ENCODE measurements around the gene ADAMTS17. TPM values are rescaled to one million over a fixed set of nuclear protein-coding genes. Genes with fewer than 3 reads are reported as not detected.

Gene ADAMTS17
- total and polyA plus RNA-seq, 8 donors, result 0.31 to 14.3 (median 6.3) TPM

DNA sequence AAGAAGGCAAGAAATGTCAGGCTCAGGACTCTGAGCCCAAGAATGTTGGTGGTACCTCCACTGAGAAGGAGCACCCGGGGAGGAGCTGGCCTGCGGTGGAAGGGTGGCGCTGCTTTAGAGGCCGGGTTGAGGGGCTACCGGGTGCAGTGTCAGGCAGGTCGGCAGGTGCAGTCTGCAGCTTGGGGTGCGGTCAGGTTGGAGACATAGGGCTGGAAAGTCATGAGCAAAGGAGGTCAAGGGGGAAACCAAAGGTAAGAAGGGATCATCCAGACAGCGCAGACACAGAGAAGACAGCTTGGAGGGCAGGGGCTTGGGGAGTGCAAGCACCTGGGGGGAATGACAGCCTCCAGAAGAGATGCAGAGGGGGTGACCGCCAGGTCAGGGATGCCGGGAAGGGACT, 334.2 kb downstream of the ADAMTS17 start:
- DNase-seq, result no peak
- H3K27me3 ChIP-seq, result no peaks in the 10 kb centered on the region
- no peak overlapping the region for H3K4me3 ChIP-seq
- no peaks in the 10 kb centered on the region for H3K36me3 ChIP-seq
- TF ChIP-seq POLR2AphosphoS5 (IDR thresholded peaks at IDR 0.05) (no peak), POLR2A (IDR thresholded peaks at IDR 0.05) (no peak), EP300 (IDR thresholded peaks at IDR 0.05) (no peak)
- TF ChIP-seq, protein P1, sequence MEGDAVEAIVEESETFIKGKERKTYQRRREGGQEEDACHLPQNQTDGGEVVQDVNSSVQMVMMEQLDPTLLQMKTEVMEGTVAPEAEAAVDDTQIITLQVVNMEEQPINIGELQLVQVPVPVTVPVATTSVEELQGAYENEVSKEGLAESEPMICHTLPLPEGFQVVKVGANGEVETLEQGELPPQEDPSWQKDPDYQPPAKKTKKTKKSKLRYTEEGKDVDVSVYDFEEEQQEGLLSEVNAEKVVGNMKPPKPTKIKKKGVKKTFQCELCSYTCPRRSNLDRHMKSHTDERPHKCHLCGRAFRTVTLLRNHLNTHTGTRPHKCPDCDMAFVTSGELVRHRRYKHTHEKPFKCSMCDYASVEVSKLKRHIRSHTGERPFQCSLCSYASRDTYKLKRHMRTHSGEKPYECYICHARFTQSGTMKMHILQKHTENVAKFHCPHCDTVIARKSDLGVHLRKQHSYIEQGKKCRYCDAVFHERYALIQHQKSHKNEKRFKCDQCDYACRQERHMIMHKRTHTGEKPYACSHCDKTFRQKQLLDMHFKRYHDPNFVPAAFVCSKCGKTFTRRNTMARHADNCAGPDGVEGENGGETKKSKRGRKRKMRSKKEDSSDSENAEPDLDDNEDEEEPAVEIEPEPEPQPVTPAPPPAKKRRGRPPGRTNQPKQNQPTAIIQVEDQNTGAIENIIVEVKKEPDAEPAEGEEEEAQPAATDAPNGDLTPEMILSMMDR (IDR thresholded peaks at IDR 0.05), result no peak
- no peaks in the 10 kb centered on the region for H3K4me1 ChIP-seq
- intact Hi-C loops (cut with DNase I; ENCODE audit: low total_unique reads), result no loop called here
- 89 to 95% (median 94%) methylated on average over 10 of the region's 10 CpGs for WGBS, 5 donors
- H3K27ac ChIP-seq, result no peak overlapping the region
- H3K9me3 ChIP-seq, result no peaks in the 10 kb centered on the region

DNA sequence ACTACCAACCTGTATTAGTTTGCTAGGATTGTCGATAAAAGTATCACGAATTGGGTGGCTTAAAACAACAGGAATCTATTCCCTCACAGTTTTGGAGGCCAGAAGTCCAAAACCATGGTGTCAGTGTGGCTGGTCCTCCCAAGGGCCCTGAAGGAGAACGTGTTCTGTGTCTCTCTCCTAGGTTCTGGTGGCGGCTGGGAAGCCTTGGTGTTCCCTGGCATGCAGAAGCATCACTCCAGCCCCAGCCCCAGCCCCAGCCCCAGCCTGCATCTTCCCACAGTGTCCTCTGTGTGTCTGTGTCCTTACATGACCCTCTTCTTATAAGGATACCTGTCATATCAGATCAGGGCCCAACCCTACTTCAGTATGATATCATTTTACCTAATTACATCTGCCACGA, 336.1 kb downstream of the ADAMTS17 start:
- Histone ChIP-seq H3K9me3 (no peaks in the 10 kb centered on the region), H3K4me1 (no peaks in the 10 kb centered on the region), H3K27ac (no peak overlapping the region), H3K36me3 (no peaks in the 10 kb centered on the region), H3K4me3 (no peak overlapping the region), H3K27me3 (no peaks in the 10 kb centered on the region)
- intact Hi-C loops (cut with DNase I; ENCODE audit: low total_unique reads), result no loop called here
- no peak for DNase-seq
- TF ChIP-seq, protein P1 (IDR thresholded peaks at IDR 0.05), result no peak
- TF ChIP-seq POLR2A (IDR thresholded peaks at IDR 0.05) (no peak), POLR2AphosphoS5 (IDR thresholded peaks at IDR 0.05) (no peak), EP300 (IDR thresholded peaks at IDR 0.05) (no peak)
- WGBS, 5 donors, result 84 to 95% (median 89%) methylated on average over 5 of the region's 5 CpGs

DNA sequence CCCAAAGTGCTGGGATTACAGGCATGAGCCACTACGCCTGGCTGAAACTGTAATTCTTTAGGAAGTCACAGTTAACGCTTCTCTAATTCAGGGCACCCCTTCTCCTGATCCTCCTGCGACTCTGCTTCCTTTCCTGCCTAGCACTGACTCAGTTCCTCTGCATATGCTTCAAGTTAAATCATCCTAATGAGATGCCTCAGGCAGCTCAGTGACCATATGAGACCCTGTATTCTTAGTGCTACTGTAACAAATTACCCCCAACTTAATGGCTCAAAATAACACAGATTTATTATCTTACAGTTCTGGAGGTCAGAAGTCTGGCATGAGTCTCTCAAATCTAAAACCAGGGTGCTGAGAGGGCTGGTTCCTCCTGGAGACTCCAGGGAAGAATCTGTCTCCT, 336.8 kb downstream of the ADAMTS17 start:
- TF ChIP-seq EP300 (IDR thresholded peaks at IDR 0.05), result no peak
- no peak for TF ChIP-seq POLR2A (IDR thresholded peaks at IDR 0.05)
- TF ChIP-seq, protein P1 (IDR thresholded peaks at IDR 0.05), result no peak
- TF ChIP-seq POLR2AphosphoS5 (IDR thresholded peaks at IDR 0.05), result no peak
- Histone ChIP-seq H3K4me3 (no peak overlapping the region), H3K27ac (no peak overlapping the region), H3K4me1 (no peaks in the 10 kb centered on the region), H3K9me3 (no peaks in the 10 kb centered on the region), H3K36me3 (no peaks in the 10 kb centered on the region), H3K27me3 (no peaks in the 10 kb centered on the region)
- whole genome bisulfite sequencing, 5 donors, result 84 to 89% (median 85%) methylated on average over 3 of the region's 3 CpGs
- intact Hi-C loops (cut with DNase I; ENCODE audit: low total_unique reads), result no loop called here
- no peak for DNase-seq

DNA sequence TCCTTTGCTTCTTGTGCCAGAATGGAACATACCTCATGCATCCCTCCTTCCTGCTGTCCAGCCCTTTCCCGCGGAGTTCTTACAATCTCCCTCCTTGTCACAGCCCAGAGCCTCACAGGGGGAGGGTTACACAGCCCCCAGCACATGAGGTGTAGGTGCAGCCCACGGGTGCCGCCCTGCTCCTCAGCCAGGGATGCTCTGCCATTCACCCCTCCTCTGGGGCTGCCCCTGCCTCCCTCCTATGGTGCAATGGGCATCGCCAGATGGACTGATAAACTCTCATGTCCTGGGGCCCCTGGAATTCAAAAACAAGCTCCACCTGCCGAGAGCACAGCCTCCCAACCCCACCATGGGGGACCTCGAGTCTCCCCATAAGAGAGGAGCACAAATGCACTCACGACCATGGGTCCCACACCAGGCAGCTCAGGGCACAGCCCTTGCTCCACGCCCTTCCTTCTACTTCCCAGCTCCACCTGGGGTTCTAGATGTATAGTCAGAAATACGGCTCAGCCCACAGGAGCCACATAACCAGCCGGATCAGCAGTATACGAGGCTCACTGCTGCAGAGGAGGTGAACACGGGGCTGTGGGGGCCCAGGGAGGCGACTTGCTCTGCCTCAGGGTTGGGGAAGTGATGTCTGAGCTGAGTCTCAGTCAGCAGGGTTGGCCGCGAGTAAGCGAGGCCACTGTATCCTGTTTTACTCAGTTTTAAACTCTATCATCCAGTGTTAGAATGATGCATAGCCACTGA, 338.8 kb downstream of the ADAMTS17 start:
- intact Hi-C loops (cut with DNase I; ENCODE audit: low total_unique reads), result no loop called here
- 82 to 87% (median 85%) methylated on average over 14 to 17 of the region's 17 CpGs for WGBS, 5 donors
- H3K27ac ChIP-seq, result no peak overlapping the region
- TF ChIP-seq EP300 (IDR thresholded peaks at IDR 0.05) (no peak), POLR2A (IDR thresholded peaks at IDR 0.05) (no peak), POLR2AphosphoS5 (IDR thresholded peaks at IDR 0.05) (no peak)
- TF ChIP-seq, protein P1 (IDR thresholded peaks at IDR 0.05), result no peak
- H3K9me3 ChIP-seq, result no peaks in the 10 kb centered on the region
- no peaks in the 10 kb centered on the region for H3K27me3 ChIP-seq
- H3K4me1 ChIP-seq, result no peaks in the 10 kb centered on the region
- no peaks in the 10 kb centered on the region for H3K36me3 ChIP-seq
- no peak for DNase-seq
- H3K4me3 ChIP-seq, result no peak overlapping the region
